ENCODE data around the gene SLC9A3.

The SLC9A3 gene

DNA sequence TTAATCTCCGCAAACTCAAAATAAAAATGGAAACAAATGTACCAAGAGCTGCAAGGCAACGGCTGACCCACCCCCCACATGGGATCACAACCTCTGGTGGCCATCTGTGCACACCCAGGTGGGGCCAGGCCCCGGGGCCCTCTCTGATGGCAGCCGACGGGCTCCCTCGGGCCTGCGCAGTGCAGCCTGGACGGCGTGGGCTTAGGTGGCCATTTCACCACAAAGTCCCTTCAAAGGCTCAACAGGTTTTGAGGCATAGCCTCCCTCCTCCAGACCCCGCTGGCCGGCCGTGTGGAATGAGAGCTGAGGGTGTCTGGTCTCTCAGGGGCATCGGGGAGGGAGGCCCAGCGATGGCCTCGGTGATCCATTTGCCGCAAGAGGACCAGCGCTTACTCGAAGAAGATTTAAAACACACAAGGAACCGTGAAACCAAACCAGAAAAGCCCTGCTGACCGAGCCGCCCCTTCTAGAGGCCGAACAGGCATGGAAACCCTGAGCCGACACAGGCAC lies 45.2 kb upstream of the SLC9A3 start:
- Histone ChIP-seq H2BK5ac (ENCODE audit: low read depth, low read length, poor library complexity) (no peak overlapping the region), H3K79me1 (ENCODE audit: low read length) (no peaks in the 10 kb centered on the region), H3K4me3 (ENCODE audit: low read depth, low read length) (no peak overlapping the region), H3K4me2 (ENCODE audit: low read length) (no peak overlapping the region), H3K79me2 (ENCODE audit: control insufficient read depth, insufficient read depth, low read length, poor library complexity) (no peaks in the 10 kb centered on the region), H3K18ac (ENCODE audit: low read length) (no peak overlapping the region), H3K23ac (ENCODE audit: low read length) (no peak overlapping the region), H2AFZ (ENCODE audit: insufficient read depth, low read length, poor library complexity) (no peak overlapping the region), H3K4ac (ENCODE audit: low read depth, low read length) (no peak overlapping the region), H4K91ac (ENCODE audit: low read depth, low read length) (no peak overlapping the region), H3K27ac (ENCODE audit: low read depth, low read length) (no peak overlapping the region), H4K8ac (ENCODE audit: low read depth, low read length) (no peak overlapping the region), H2BK12ac (ENCODE audit: low read length) (no peak overlapping the region), H2AK5ac (ENCODE audit: low read length) (no peak overlapping the region), H3K36me3 (ENCODE audit: control insufficient read depth in 1 of 2, insufficient read depth in 2 of 2, low read length in 2 of 2) (no peaks in the 10 kb centered on the region), H3K9ac (ENCODE audit: low read length) (no peak overlapping the region), H2BK120ac (ENCODE audit: insufficient read depth, low read length, poor library complexity) (no peak overlapping the region), H3K9me3 (ENCODE audit: insufficient read depth, low read depth, low read length) (peaks cover 9% of the 10 kb centered on the region), H4K12ac (ENCODE audit: low read depth, low read length) (no peak overlapping the region), H3K27me3 (ENCODE audit: insufficient read depth, low read length) (peaks cover 4% of the 10 kb centered on the region), H3K4me1 (ENCODE audit: control insufficient read depth in 1 of 2, insufficient read depth in 2 of 2, low read length in 2 of 2) (no peaks in the 10 kb centered on the region), H3K14ac (ENCODE audit: low read length) (no peak overlapping the region)
- DNase-seq, result no peak
- WGBS (ENCODE audit: extremely low coverage, insufficient coverage, insufficient read length), result no CpG with 5 or more reads among the region's 23 CpGs

DNA sequence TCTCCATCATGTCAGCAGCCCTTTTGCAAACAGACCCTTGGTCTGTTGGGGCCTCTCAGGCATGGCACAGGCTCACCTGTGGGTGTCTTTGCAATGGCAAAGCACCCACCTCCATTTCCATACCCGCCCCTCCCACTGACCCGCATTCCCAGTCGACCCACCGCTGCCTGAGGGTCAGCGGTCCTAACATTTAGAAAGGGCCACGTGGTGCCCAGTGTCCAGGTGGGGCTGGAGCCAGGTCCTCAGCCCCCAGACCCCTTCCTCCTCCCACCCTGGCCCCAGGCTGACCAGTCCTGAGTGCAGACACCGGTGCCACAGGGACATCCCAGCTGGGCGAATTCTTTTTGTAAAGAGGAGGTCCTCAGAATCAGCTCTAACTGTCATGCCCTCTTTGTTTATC lies 44.6 kb upstream of the SLC9A3 start:
- Histone ChIP-seq H3K14ac (ENCODE audit: low read length) (no peak overlapping the region), H3K4me2 (ENCODE audit: low read length) (no peak overlapping the region), H3K23ac (ENCODE audit: low read length) (no peak overlapping the region), H3K9me3 (ENCODE audit: insufficient read depth, low read depth, low read length) (peaks cover 9% of the 10 kb centered on the region), H3K4ac (ENCODE audit: low read depth, low read length) (no peak overlapping the region), H3K4me3 (ENCODE audit: low read depth, low read length) (no peak overlapping the region), H3K27ac (ENCODE audit: low read depth, low read length) (no peak overlapping the region), H3K9ac (ENCODE audit: low read length) (no peak overlapping the region), H3K79me1 (ENCODE audit: low read length) (no peaks in the 10 kb centered on the region), H3K36me3 (ENCODE audit: control insufficient read depth in 1 of 2, insufficient read depth in 2 of 2, low read length in 2 of 2) (no peaks in the 10 kb centered on the region), H2BK5ac (ENCODE audit: low read depth, low read length, poor library complexity) (no peak overlapping the region), H2BK12ac (ENCODE audit: low read length) (no peak overlapping the region), H2AFZ (ENCODE audit: insufficient read depth, low read length, poor library complexity) (no peak overlapping the region), H2AK5ac (ENCODE audit: low read length) (no peak overlapping the region), H3K27me3 (ENCODE audit: insufficient read depth, low read length) (peaks cover 4% of the 10 kb centered on the region), H2BK120ac (ENCODE audit: insufficient read depth, low read length, poor library complexity) (no peak overlapping the region), H3K18ac (ENCODE audit: low read length) (no peak overlapping the region), H3K4me1 (ENCODE audit: control insufficient read depth in 1 of 2, insufficient read depth in 2 of 2, low read length in 2 of 2) (no peaks in the 10 kb centered on the region), H4K12ac (ENCODE audit: low read depth, low read length) (no peak overlapping the region), H4K91ac (ENCODE audit: low read depth, low read length) (no peak overlapping the region), H3K79me2 (ENCODE audit: control insufficient read depth, insufficient read depth, low read length, poor library complexity) (no peaks in the 10 kb centered on the region), H4K8ac (ENCODE audit: low read depth, low read length) (no peak overlapping the region)
- DNase-seq, result no peak
- WGBS (ENCODE audit: extremely low coverage, insufficient coverage, insufficient read length), result no CpG with 5 or more reads among the region's 8 CpGs

DNA sequence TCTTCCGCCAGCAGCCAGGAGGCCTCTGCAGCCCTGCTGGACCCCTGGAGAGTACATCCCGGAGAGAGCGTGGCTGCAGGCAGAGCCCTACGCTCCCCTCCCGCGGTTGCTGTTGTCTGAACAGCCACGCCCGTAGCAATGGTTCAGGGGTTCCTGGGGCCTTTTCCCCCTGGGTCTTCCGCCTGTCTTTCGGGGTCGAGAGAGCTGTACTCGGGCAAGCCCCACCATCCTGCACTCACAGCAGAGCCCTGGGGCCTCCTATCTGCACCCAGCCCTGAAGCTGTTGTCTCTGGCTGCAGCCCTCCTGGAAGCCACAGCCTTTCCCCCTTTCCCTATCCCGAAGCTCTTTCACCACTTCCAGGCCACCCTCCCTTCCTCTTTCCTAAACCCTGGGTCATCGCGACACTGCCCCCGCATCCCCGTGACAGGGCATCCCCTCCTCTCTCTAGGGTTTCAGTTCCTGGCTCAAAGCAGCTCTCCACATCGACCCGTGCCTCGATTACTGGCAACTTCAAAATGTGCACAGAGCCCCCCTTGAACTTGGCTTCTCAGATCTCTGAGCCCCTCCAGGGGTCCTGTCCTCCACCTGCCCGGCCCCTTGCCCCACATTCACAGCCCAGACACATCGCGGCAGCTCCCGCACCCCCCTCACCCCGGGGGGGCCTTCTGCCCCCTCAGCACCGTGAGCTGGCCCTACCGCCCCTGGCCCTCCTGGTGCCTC lies 44.0 kb upstream of the SLC9A3 start:
- no CpG with 5 or more reads among the region's 27 CpGs for WGBS (ENCODE audit: extremely low coverage, insufficient coverage, insufficient read length)
- Histone ChIP-seq H3K9me3 (ENCODE audit: insufficient read depth, low read depth, low read length) (peaks cover 9% of the 10 kb centered on the region), H3K4ac (ENCODE audit: low read depth, low read length) (no peak overlapping the region)

DNA sequence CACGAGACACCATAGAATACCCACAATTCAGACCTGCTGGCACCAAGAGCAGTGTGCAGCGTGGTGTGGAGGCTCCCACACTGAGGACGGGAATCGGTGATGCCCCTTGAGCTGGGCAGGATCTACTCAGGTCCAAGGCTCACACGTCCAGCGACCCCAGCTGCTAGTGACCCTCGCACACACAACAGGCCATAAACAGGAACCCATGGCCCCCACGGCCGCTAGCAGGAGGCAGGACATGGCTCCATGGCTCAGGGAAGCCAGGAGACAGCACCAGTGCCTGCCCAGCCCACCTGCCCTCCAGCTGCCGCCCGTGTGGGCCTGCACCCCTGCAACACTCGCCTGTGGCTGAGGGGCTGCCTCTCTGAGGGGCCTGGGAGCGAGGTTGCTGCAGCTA lies 43.4 kb upstream of the SLC9A3 start:
- no peak overlapping the region for H2BK120ac ChIP-seq (ENCODE audit: insufficient read depth, low read length, poor library complexity)
- no peak overlapping the region for H3K9ac ChIP-seq (ENCODE audit: low read length)
- H3K23ac ChIP-seq (ENCODE audit: low read length), result no peak overlapping the region
- peaks cover 4% of the 10 kb centered on the region for H3K27me3 ChIP-seq (ENCODE audit: insufficient read depth, low read length)
- DNase-seq, result no peak
- H4K12ac ChIP-seq (ENCODE audit: low read depth, low read length), result no peak overlapping the region
- H3K4ac ChIP-seq (ENCODE audit: low read depth, low read length), result no peak overlapping the region
- no peak overlapping the region for H3K27ac ChIP-seq (ENCODE audit: low read depth, low read length)
- no peak overlapping the region for H4K8ac ChIP-seq (ENCODE audit: low read depth, low read length)
- H3K4me1 ChIP-seq (ENCODE audit: control insufficient read depth in 1 of 2, insufficient read depth in 2 of 2, low read length in 2 of 2), result no peaks in the 10 kb centered on the region
- H3K14ac ChIP-seq (ENCODE audit: low read length), result no peak overlapping the region
- H2BK5ac ChIP-seq (ENCODE audit: low read depth, low read length, poor library complexity), result no peak overlapping the region
- no peak overlapping the region for H2AFZ ChIP-seq (ENCODE audit: insufficient read depth, low read length, poor library complexity)
- no peak overlapping the region for H3K4me2 ChIP-seq (ENCODE audit: low read length)
- no peaks in the 10 kb centered on the region for H3K36me3 ChIP-seq (ENCODE audit: control insufficient read depth in 1 of 2, insufficient read depth in 2 of 2, low read length in 2 of 2)
- H3K9me3 ChIP-seq (ENCODE audit: insufficient read depth, low read depth, low read length), result peaks cover 9% of the 10 kb centered on the region
- no peaks in the 10 kb centered on the region for H3K79me1 ChIP-seq (ENCODE audit: low read length)
- no peak overlapping the region for H2BK12ac ChIP-seq (ENCODE audit: low read length)
- no peak overlapping the region for H3K4me3 ChIP-seq (ENCODE audit: low read depth, low read length)
- H4K91ac ChIP-seq (ENCODE audit: low read depth, low read length), result no peak overlapping the region
- H3K18ac ChIP-seq (ENCODE audit: low read length), result no peak overlapping the region
- no CpG with 5 or more reads among the region's 13 CpGs for WGBS (ENCODE audit: extremely low coverage, insufficient coverage, insufficient read length)
- no peaks in the 10 kb centered on the region for H3K79me2 ChIP-seq (ENCODE audit: control insufficient read depth, insufficient read depth, low read length, poor library complexity)
- no peak overlapping the region for H2AK5ac ChIP-seq (ENCODE audit: low read length)

More for the DNA sequence above, 44.0 kb upstream of the SLC9A3 start:
- no peak overlapping the region for H4K91ac ChIP-seq (ENCODE audit: low read depth, low read length)
- H3K23ac ChIP-seq (ENCODE audit: low read length), result no peak overlapping the region
- H3K4me2 ChIP-seq (ENCODE audit: low read length), result no peak overlapping the region
- H2BK120ac ChIP-seq (ENCODE audit: insufficient read depth, low read length, poor library complexity), result no peak overlapping the region
- no peaks in the 10 kb centered on the region for H3K79me1 ChIP-seq (ENCODE audit: low read length)
- H3K18ac ChIP-seq (ENCODE audit: low read length), result no peak overlapping the region
- no peaks in the 10 kb centered on the region for H3K36me3 ChIP-seq (ENCODE audit: control insufficient read depth in 1 of 2, insufficient read depth in 2 of 2, low read length in 2 of 2)
- H4K12ac ChIP-seq (ENCODE audit: low read depth, low read length), result no peak overlapping the region
- no peak overlapping the region for H2BK5ac ChIP-seq (ENCODE audit: low read depth, low read length, poor library complexity)
- H3K9ac ChIP-seq (ENCODE audit: low read length), result no peak overlapping the region
- H3K4me1 ChIP-seq (ENCODE audit: control insufficient read depth in 1 of 2, insufficient read depth in 2 of 2, low read length in 2 of 2), result no peaks in the 10 kb centered on the region
- H2BK12ac ChIP-seq (ENCODE audit: low read length), result no peak overlapping the region
- no peak overlapping the region for H3K4me3 ChIP-seq (ENCODE audit: low read depth, low read length)
- no peak for DNase-seq
- H3K79me2 ChIP-seq (ENCODE audit: control insufficient read depth, insufficient read depth, low read length, poor library complexity), result no peaks in the 10 kb centered on the region
- H2AK5ac ChIP-seq (ENCODE audit: low read length), result no peak overlapping the region
- H2AFZ ChIP-seq (ENCODE audit: insufficient read depth, low read length, poor library complexity), result no peak overlapping the region
- H3K14ac ChIP-seq (ENCODE audit: low read length), result no peak overlapping the region
- no peak overlapping the region for H4K8ac ChIP-seq (ENCODE audit: low read depth, low read length)
- no peak overlapping the region for H3K27ac ChIP-seq (ENCODE audit: low read depth, low read length)
- H3K27me3 ChIP-seq (ENCODE audit: insufficient read depth, low read length), result peaks cover 4% of the 10 kb centered on the region
